ENCODE measurements around the gene NTM.

Gene NTM

GRCh38 chr11:132048040-132048439 is 677.6 kb downstream of the NTM start:
- no peak for TF ChIP-seq EZH2phosphoT487 (IDR thresholded peaks at IDR 0.05; ENCODE audit: borderline replicate concordance)
- TF ChIP-seq CTCF (conservative IDR thresholded peaks at IDR 0.05; ENCODE audit: low read length): no peak
- Histone ChIP-seq H3K4me2 (ENCODE audit: low read depth, low read length, poor library complexity, severe bottlenecking) (no peak overlapping the region), H3K27me3 (ENCODE audit: insufficient read depth, low read length, poor library complexity, severe bottlenecking) (no peaks in the 10 kb centered on the region), H3K4me3 (ENCODE audit: low read length, poor library complexity, severe bottlenecking) (no peak overlapping the region), H3K79me2 (ENCODE audit: insufficient read depth, low read length) (no peaks in the 10 kb centered on the region), H3K9me3 (ENCODE audit: insufficient read depth, low read depth, low read length) (no peaks in the 10 kb centered on the region), H4K20me1 (ENCODE audit: insufficient read depth, low read length, poor library complexity, severe bottlenecking) (no peaks in the 10 kb centered on the region), H3K36me3 (ENCODE audit: insufficient read depth, low read length) (no peaks in the 10 kb centered on the region), H3K4me1 (ENCODE audit: insufficient read depth, low read length, poor library complexity, severe bottlenecking) (no peaks in the 10 kb centered on the region), H3K9me2 (replicated peaks; ENCODE audit: low read depth, low read length) (no peaks in the 10 kb centered on the region), H3K9ac (ENCODE audit: low read depth, low read length, poor library complexity, severe bottlenecking) (no peak overlapping the region), H2AFZ (ENCODE audit: low read length) (no peak overlapping the region), H3F3A (ENCODE audit: low read depth) (no peaks in the 10 kb centered on the region)

GRCh38 chr11:132049205-132049604 is 678.8 kb downstream of the NTM start:
- Histone ChIP-seq H2AFZ (ENCODE audit: low read length) (no peak overlapping the region), H3K9me2 (replicated peaks; ENCODE audit: low read depth, low read length) (no peaks in the 10 kb centered on the region), H3K4me3 (ENCODE audit: low read length, poor library complexity, severe bottlenecking) (no peak overlapping the region), H3K4me2 (ENCODE audit: low read depth, low read length, poor library complexity, severe bottlenecking) (no peak overlapping the region), H3K36me3 (ENCODE audit: insufficient read depth, low read length) (no peaks in the 10 kb centered on the region), H3F3A (ENCODE audit: low read depth) (no peaks in the 10 kb centered on the region), H3K27me3 (ENCODE audit: insufficient read depth, low read length, poor library complexity, severe bottlenecking) (no peaks in the 10 kb centered on the region), H3K79me2 (ENCODE audit: insufficient read depth, low read length) (no peaks in the 10 kb centered on the region), H3K9ac (ENCODE audit: low read depth, low read length, poor library complexity, severe bottlenecking) (no peak overlapping the region), H3K9me3 (ENCODE audit: insufficient read depth, low read depth, low read length) (no peaks in the 10 kb centered on the region), H3K4me1 (ENCODE audit: insufficient read depth, low read length, poor library complexity, severe bottlenecking) (no peaks in the 10 kb centered on the region), H4K20me1 (ENCODE audit: insufficient read depth, low read length, poor library complexity, severe bottlenecking) (no peaks in the 10 kb centered on the region)
- no peak for TF ChIP-seq EZH2phosphoT487 (IDR thresholded peaks at IDR 0.05; ENCODE audit: borderline replicate concordance)

DNA sequence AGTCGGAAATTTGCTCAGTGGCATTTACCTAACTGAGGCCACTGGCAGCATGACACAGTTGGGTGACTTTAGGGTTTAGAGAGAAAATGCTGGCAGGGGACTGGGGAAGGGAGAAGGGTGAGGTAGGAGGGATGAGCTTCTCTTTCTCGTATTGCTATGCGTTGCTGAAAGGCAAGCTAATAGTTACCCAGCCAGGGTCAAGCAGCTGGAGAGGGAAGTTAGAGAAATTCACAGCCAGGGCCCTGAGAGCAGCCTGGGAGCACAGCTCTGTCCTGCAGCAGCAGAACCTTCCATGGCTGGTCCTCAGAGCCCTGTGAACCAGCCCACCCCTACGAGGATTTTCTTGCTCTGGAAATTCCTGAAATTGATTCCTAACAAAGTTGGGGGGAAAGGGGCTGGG is 679.6 kb downstream of the NTM start:
- Histone ChIP-seq H4K20me1 (ENCODE audit: insufficient read depth, low read length, poor library complexity, severe bottlenecking) (no peaks in the 10 kb centered on the region), H3K9me2 (replicated peaks; ENCODE audit: low read depth, low read length) (no peaks in the 10 kb centered on the region), H3K79me2 (ENCODE audit: insufficient read depth, low read length) (no peaks in the 10 kb centered on the region), H3K4me1 (ENCODE audit: insufficient read depth, low read length, poor library complexity, severe bottlenecking) (no peaks in the 10 kb centered on the region), H3K4me3 (ENCODE audit: low read length, poor library complexity, severe bottlenecking) (no peak overlapping the region), H3F3A (ENCODE audit: low read depth) (no peaks in the 10 kb centered on the region), H3K36me3 (ENCODE audit: insufficient read depth, low read length) (no peaks in the 10 kb centered on the region), H3K4me2 (ENCODE audit: low read depth, low read length, poor library complexity, severe bottlenecking) (no peak overlapping the region), H3K9me3 (ENCODE audit: insufficient read depth, low read depth, low read length) (no peaks in the 10 kb centered on the region), H2AFZ (ENCODE audit: low read length) (no peak overlapping the region), H3K9ac (ENCODE audit: low read depth, low read length, poor library complexity, severe bottlenecking) (no peak overlapping the region), H3K27me3 (ENCODE audit: insufficient read depth, low read length, poor library complexity, severe bottlenecking) (no peaks in the 10 kb centered on the region)
- no peak for TF ChIP-seq CTCF (conservative IDR thresholded peaks at IDR 0.05; ENCODE audit: low read length)
- TF ChIP-seq EZH2phosphoT487 (IDR thresholded peaks at IDR 0.05; ENCODE audit: borderline replicate concordance): no peak

DNA sequence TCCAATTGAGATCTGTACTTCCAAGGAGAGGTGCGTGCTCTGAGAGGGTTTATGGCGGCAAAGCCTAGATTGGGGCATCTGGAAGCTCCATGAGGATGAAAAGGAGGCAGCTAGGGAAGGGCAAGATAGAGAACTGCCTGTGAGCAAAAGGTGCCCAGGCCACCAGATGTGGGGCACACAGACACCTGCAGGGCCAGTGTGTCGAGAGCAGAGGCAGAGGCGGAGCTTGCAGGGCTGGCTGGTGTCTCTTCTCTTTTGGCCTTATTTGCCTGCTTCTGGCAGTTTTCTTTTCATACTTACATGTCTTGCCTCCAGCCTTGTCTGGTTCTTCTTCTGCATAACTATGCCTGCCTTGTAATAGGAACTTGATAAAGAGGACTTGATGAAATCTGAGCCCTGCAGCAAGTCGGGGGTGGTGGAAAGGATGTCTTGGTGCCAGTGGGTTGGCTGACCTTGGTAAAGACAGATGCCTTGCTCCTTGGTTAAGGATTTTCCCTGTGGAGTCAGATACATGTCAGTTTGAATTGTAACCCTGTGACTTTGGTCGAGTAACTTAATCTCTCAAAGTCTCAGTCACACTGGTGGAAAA is 680.3 kb downstream of the NTM start:
- Histone ChIP-seq H3K4me3 (ENCODE audit: low read length, poor library complexity, severe bottlenecking) (no peak overlapping the region), H3K9ac (ENCODE audit: low read depth, low read length, poor library complexity, severe bottlenecking) (no peak overlapping the region), H2AFZ (ENCODE audit: low read length) (no peak overlapping the region), H3F3A (ENCODE audit: low read depth) (no peaks in the 10 kb centered on the region), H3K4me1 (ENCODE audit: insufficient read depth, low read length, poor library complexity, severe bottlenecking) (no peaks in the 10 kb centered on the region), H3K27me3 (ENCODE audit: insufficient read depth, low read length, poor library complexity, severe bottlenecking) (no peaks in the 10 kb centered on the region), H3K79me2 (ENCODE audit: insufficient read depth, low read length) (no peaks in the 10 kb centered on the region), H3K9me3 (ENCODE audit: insufficient read depth, low read depth, low read length) (no peaks in the 10 kb centered on the region), H3K9me2 (replicated peaks; ENCODE audit: low read depth, low read length) (no peaks in the 10 kb centered on the region), H3K36me3 (ENCODE audit: insufficient read depth, low read length) (no peaks in the 10 kb centered on the region), H3K4me2 (ENCODE audit: low read depth, low read length, poor library complexity, severe bottlenecking) (no peak overlapping the region), H4K20me1 (ENCODE audit: insufficient read depth, low read length, poor library complexity, severe bottlenecking) (no peaks in the 10 kb centered on the region)
- TF ChIP-seq CTCF (conservative IDR thresholded peaks at IDR 0.05; ENCODE audit: low read length): no peak
- no peak for TF ChIP-seq EZH2phosphoT487 (IDR thresholded peaks at IDR 0.05; ENCODE audit: borderline replicate concordance)

Data from Loucy (cell line).